Measurements from ENCODE around the gene ADCY2.

- TF ChIP-seq POLR2A (IDR thresholded peaks at IDR 0.05; ENCODE audit: low read length) = no peak
- TF ChIP-seq GATA1 (IDR thresholded peaks at IDR 0.05; ENCODE audit: low read depth, low read length) = no peak
These were observed 282.1 kb downstream of the ADCY2 start for GRCh38 chr5:7678030-7678429.
